GM21423 (cell line): Measurements from ENCODE around the gene EPRS1.
A peak's percentile ranks its signal among the peaks of the same experiment; 100 is the strongest.

Experiments used
- ATAC-seq: cut with Tn5 transposase; IDR thresholded peaks from one replicate; pipeline ENCODE4 v1.9.1; 2021; ENCODE audit warnings: mild to moderate bottlenecking, moderate library complexity; ENCODE audit not compliant: unreplicated experiment

Gene EPRS1

DNA sequence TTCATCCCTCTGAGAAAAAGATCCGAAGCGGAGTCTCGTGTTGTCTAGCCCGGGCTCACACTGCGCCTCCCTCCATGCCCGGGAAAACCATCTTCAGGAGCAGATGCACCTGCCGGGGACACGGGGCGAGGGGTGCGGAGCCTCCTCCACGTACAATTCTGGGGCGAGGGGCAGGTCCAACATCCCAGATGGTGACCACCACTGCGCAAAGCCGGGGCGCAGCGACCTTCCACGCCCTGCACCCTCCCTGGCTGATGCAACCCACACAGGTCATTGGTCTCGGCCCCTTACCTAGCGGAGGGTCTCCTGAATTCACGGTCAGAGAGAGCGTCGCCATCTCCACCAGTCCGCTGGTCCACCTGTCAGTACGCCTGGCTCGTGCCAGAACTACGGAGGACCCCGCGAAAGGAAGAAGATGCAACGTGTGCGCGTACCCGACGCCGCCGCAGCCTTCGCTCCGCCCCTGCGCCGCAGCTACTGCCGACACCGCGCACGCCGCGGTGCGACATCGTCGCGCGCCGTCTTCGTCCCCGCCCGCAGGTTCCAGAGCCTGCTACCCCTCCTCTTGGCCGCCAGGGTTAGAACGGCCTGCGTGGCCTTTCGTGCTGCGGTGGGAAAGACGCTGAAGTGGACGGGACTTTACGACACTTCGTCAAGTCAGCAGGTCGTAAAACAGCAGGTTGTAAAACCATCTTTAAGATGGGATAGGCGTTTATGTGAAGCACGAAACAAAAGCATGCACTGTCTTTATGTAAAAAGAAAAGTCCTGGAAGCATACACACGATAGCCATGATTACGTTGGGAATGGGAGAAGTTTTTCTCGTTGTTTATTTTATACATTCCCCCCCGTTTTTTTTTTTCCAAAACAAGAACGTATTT is at the start of gene EPRS1:
Gene EPRS1 (minus strand): TSS at position 454 of the 879 bp plus-strand sequence. CDS start 117 bp downstream, at position 337.
- ATAC-seq = peak; percentile 100

DNA sequence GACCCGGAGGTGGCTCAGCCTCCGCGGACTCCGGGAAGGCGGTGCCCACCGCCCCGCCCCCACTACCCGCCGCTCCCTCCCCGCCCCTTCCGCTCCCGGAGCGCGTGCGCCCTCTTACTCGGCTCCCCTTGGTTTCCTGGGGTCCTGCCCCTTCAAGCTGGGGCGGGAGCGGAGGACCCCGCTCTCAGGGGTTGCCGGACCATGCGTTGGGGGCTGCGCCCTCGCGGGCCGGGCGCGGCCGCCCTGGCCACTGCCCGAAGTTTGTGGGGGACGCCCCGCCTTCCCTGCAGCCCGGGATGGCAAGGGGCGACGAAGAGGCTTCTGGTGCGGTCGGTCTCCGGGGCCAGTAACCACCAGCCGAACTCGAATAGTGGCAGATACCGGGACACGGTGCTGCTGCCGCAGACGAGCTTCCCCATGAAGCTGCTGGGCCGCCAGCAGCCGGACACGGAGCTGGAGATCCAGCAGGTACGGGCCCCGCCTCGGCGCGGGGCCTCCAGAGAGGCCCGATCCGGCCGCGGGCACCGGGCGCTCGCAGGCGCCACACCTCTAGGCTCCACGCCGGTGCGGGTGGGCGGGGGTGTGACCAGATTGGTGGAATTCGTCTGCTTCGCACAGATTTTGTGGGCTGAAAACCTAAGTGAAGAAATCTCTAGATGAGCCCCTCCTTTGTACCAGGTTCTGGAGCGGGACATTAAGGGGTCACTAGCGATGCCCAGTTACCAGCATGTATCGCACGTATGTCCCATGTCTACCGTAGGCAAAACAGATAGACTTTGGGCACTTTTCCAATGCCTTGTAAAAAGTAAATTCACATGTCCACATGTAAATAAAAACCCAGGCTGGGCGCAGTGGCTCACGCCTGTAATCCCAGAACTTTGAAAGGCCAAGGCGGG is 48.0 kb upstream of the EPRS1 start, which contains the start of gene IARS2:
Gene IARS2 (plus strand): TSS at position 117 of the 896 bp plus-strand sequence. CDS start 85 bp downstream, at position 202.
- ATAC-seq = peak; percentile 62

DNA sequence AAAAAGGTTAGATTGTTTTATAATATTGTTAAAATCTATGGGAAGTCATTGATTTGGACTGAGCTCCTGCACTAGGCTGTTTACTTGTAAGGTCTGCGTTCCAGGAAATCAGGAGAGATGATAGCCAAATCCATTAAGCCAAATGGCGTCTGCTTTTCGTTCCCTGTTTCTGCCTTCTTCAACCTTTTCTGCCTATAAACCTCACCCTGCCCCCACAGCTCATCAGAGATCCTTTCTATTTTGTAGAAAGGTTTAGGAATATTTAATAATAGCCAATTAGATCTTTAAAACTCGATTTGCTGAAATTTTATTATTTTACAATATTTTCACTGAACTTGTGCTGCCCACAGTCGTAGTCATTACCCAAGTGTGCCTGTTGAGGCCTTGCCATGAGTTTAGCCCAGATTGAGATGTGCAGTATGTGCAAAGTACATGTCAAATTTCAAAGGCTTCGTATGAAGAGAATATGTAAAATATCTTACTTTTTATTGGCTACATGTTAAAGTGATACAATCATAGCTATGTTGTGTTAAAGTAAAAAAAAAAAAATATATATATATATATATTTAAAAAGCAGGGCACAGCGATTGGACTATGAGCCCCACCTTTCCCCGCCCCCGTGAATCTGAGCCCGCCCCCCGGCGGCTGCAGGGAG is 47.2 kb upstream of the EPRS1 start:
- ATAC-seq = peak; percentile 1

DNA sequence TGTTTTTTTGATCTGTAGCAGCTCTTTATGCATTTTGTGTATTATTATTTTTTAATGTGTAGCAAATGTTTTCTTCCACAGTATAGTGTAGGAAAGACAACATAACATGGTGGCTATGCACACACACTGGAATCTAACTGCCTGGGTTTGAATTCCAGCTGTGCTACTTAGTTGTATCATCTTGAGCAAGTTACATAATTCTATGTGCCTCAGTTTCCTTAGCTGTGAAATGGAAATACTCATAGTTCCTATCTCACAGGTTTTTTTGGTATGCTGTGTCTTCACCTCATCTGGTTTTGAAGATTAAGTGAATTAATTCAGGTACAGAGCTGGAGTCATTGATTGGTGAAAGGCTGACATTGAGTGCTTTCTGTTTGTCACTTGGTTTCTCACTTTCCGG is 46.4 kb upstream of the EPRS1 start:
- ATAC-seq = no peak

DNA sequence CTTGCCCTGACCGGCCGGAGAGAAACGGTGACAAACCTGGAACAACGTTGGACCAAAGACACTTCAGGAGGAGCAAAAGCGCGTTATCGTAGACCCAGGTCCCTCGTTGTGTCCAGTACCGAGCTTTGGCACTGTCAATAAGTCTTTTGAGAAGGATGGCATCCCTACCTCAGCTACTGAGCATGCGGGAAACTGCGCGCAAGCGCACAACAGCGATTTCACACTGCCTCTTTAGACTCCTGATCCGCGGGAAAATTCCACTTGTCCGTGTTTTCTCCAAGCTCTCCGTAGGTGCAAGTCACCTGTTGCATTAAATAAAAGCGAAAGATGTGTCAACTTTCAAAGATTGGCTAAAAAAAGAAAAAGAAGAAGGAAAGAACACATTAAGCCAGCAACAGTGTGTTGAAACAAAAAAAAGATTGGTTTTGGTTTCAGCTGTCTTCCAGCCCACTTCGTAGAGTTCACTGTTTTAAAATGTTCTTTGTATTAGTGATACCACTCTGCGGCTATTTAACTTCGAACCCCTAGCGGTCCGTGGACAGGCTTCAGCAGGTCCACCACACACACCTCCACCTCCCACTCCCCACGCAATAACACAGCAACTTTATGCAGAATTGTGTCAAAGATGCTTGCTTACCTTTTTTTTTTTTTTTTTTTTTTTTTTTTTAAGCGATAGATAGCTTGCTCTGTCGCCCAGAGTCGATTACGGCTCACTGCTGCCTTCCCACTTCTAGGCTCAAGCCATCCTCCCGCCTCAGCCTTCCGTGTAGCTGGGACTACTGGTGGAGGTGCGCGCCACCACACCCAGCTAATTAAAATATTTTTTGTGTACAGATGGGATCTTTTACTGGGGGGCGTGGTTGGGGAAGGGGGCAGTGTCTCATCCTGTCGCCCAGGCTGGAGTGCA is 43.6 kb upstream of the EPRS1 start, which contains the start of gene BPNT1:
Gene BPNT1 (minus strand): TSS at position 139 of the 907 bp plus-strand sequence. CDS start 9,942 bp downstream, outside the sequence.
- ATAC-seq = peak; percentile 64

DNA sequence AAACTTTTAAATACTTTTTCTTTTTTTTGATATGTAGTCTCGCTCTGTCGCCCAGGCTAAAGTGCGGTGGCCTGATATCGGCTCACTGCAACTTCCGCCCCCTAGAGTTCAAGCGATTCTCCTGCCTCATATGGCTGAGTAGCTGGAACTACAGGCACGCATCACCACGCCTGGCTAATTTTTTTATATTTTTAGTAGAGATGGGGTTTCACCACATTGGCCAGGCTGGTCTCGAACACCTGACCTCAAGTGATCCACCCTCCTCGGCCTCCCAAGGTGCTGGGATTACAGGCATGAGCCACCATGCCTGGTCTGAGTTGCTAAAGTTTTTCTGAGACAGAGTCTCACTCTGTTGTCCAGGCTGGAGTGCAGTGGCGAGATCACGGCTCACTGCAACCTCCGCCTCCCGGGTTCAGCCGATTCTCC is 40.0 kb upstream of the EPRS1 start:
- peak; percentile 34 for ATAC-seq

DNA sequence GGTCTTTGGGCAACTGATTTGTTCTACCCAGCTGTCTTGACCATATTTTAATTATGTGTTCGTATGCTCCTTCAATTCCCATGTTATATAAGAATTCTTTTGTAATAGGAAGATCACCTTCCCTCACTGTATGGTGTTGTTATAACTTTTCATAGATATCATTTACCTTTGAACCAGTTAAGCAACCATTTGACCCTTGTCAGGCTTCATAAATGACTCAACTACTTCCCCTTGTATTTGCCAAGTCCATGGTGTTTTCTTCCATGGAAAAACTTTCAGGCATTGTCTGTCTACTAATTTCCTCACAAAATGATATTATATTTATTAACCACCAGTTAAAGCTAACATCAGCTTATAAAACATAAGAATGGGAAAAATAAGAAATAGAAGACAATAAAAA is 38.2 kb upstream of the EPRS1 start:
- ATAC-seq = no peak

DNA sequence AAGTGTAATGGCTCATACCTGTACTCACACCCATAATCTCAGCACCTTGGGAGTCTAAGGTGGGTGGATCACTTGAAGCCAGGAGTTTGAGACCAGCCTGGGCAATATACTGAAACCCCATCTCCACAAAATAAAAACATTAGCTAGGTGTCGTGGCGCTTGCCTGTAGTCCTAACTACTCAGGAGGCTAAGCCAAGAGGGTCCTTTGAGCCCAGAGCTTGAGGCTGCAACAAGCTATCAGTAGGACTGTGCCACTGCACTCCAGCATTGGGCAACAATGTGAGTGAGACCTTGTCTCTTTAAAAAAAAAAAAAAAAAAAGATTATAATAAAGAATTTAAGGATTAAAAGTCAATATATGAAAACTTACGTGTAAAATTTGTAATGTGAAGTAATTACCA is 31.6 kb upstream of the EPRS1 start:
- ATAC-seq = no peak

DNA sequence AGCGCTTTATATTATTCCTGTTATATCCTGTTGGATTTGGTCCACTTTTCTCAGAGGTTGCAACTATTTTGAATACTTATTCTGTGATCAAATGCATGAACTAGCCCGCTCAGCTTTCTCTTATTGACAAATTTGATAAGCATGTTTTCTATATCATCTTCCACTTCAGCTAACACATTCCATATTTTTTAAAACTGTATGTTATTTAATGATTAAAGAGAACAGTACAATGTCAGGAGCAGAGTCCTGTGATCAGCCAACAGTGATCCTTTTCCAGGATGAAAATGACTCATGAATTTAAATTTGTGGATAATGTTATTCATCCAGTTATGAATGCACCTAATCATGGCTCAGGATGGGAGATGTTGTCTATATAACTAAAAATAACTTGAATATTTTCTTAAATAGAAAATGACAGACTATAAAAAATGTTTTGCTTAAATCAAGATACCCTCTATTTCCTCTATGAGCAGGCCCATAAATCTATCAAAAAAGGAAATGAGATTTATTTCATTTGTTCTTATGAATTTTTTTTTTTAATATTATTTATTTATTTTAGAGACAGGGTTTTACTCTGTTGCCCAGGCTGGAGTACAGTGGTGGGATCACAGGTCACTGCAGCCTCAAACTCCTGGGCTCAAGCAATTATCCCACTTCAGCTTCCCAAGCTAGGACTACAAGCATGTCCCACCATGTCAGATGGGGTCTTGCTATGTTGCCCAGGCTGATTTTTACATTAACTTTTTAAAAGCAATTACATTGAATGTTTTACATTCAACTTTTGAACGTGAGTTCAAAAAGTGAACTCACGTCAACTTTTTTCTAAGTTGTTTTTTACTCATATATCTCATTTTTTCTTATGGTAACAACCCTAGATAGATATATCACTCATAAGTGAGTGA is 30.8 kb upstream of the EPRS1 start:
- ATAC-seq = no peak

DNA sequence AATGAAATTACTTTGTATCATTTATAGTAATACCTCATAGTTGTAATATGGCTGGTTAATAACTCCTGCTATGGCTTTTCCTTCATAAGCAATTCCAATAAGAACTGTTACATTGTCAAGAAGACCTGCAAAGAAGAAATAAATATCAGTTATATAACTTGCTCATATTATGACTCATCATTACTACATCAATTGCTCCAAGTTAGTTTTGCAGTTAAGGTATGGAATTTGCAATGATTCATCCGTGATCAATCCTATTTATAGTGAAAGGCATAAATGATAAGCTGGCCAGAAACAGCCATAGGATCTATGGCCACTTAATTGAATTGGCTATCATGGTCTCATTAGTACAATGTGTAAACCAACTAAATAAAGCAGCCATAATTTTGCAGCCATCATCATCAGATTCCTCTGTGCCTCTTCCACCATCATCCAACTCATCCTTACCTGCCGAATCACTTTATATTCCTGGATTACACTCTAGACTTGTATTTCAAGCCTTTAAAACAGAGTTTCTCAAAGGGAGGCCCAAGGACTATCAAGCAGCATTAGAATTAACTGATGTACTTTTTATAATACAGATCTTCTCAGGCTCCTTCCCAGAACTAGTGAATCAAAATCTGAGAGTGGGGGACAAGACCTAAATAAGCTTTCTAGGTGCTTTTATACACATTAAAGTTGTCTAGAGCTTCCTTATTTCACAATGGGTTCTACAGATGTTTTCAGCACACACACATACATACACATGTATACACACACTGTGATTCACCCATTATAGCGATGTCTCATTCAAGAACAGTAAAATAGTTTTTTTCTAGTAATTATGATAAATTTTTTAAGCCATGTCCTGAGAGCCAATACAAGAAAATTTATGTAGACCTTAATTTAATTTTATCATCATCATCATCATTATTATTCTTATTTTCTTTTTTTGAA is 21.2 kb upstream of the EPRS1 start:
- no peak for ATAC-seq

DNA sequence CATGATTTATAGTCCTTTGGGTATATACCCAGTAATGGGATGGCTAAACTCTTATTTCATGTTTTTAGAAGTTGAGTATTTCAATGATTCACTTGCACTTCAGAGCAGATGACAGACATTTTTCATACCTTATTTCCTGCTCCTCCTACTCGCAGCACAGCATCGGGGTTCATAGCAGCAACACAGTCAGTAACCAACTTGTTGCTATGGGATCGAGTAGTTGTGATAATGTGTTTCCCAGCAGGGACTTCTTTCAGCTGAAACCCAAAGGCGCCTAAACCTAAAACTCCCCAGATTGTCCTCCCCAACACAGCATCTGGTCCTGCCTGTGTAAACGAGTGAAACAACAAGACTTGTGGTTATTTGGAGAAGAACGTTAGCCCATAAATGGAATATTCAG is 16.3 kb upstream of the EPRS1 start:
- no peak for ATAC-seq

DNA sequence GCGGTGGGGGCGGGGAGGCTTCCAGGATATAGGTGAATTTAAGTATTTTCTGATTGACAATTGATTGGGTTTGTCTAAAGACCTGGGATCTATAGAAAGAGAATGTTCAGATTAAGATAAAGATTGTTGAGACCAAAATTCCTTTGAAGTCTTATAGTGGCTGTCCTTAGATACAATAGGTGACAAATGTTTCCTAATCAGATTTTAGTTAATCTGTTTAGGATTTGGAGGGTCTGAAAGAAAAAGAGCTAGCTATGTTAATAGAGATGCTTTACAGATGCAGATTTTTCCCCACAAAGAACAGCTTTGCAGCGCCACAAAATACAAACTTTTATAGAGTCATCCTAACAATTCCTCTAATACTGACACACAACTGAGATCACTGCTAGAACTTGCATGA is 14.6 kb upstream of the EPRS1 start:
- no peak for ATAC-seq

DNA sequence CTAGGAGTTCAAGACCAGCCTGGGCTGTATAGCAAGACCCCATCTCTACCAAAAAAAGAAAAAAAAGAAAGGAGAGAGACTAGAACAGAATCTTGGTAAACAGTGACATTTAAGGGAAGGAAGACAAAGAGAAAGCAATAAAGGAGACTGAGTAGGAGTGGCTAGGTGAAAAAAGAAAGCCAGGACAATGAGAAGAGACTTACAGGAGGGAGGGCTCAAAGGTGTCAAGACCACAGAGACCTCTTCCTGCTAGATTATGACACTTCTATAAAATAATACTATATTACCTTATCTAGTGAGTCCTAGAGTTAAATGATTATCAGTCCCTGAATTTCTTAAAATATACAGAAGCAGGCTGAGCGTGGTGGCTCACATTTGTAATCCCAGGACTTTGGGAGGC is 10.1 kb upstream of the EPRS1 start:
- no peak for ATAC-seq

DNA sequence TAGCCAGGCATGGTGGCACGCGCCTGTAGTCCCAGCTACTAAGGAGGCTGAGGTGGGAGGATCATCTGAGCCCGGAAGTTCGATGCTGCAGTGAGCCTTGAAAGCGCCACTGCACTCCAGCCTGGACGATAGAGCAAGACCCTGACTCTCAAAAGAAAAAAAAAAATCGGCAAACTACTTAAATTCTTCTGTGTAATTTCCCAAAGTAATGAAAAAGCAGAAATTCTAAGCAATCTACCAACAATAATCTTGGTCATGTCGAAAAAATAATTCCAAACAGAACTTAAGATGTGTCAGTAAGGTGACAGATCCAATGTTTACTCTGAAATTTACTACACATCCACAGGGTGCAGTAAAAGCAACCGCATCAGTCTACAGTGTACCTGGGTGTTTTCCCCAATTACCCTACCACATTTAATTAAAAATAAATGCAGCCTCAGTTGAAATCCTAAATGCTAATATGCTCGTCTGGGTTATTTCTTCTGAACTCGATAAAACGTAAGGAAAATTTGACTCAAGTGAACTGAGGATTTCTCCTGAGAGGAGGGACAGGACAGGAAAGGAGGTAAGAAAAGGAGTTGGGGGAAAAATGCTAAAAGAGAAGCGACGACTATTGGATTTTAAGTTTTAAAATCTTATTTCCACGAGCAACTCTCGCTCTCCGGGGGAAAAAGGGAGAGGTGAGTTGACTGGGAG is 801 bp downstream of the EPRS1 start:
- ATAC-seq = no peak

DNA sequence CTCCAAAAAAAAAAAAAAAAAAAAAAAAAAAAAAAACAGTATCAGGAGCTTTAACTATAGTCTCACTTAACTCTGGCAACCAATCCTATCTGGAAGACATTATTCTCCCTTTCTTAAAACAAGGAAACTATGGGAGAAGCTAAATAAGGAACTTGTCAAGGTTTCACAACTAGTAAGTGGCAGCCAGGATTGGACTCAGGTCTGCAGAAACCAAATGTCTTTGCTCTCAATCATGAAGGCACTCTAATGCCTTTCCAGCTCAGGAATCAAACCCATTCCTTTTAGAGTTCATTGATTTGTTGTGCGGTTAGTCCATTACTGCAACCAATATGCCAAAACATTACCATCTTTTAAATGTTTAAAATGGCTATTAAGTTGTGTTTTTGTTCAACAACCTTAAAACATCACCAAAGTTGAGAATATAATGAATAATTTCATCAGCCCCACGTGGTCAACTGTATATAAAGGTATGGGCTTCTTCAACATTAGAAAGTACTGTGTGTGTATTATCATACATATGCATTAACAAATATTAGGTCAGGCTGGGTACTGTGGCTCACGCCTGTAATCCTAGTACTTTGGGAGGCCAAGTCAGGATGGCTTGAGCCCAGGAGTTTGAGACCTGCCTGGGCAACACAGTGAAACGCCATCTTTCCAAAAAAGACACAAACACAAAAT is 1.5 kb downstream of the EPRS1 start:
- ATAC-seq = no peak

DNA sequence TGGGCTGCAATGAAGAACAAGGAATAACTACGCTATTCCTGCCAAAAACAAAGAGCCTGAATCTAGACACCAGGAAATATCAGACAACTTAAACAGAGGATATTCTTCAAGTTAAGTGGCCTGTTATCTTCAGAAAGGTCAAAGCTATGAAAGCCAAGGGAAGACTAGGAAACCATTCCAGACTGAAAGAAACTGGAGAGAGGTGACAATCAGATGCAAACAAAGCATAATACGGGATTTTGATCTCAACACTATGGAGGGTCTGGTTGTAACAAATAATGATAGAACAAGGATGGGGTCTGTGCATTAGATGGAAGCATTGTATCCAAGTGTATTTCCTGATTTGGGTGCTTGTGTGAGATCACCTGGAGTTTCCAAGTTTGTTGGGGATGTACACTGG is 2.7 kb downstream of the EPRS1 start:
- no peak for ATAC-seq
